SIG-M5 (cell line): ENCODE data around the gene TIMM17B.
A peak's percentile ranks its signal among the peaks of the same experiment; 100 is the strongest.

ENCODE experiments used
- DNase-seq: peaks from one replicate; lab custom pipeline; 2025; lab: John Stamatoyannopoulos, UW

TIMM17B gene

GRCh38 chrX:48918643-48919340 lies 21.2 kb upstream of the TIMM17B start, which contains the start of gene PIM2:
PIM2 (minus strand) TSS chrX:48919024; CDS start chrX:48918834, 190 bp downstream.
- peak; percentile 85 for DNase-seq

DNA sequence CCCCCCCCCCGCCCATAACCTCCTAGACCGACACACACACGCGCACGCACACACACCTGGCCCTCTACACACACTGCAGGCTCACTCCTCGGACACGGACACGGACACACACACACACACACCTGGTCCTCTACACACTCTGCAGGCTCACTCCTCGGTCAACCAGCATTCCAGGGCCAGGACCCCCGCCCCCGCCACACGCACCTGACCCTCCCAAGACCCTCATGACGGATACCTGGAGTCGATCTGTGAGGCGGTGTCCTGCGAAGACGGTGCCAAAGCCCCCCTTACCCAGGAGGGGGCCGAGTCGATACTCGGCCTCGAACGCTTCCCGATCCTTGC lies 20.7 kb upstream of the TIMM17B start:
- DNase-seq = no peak

DNA sequence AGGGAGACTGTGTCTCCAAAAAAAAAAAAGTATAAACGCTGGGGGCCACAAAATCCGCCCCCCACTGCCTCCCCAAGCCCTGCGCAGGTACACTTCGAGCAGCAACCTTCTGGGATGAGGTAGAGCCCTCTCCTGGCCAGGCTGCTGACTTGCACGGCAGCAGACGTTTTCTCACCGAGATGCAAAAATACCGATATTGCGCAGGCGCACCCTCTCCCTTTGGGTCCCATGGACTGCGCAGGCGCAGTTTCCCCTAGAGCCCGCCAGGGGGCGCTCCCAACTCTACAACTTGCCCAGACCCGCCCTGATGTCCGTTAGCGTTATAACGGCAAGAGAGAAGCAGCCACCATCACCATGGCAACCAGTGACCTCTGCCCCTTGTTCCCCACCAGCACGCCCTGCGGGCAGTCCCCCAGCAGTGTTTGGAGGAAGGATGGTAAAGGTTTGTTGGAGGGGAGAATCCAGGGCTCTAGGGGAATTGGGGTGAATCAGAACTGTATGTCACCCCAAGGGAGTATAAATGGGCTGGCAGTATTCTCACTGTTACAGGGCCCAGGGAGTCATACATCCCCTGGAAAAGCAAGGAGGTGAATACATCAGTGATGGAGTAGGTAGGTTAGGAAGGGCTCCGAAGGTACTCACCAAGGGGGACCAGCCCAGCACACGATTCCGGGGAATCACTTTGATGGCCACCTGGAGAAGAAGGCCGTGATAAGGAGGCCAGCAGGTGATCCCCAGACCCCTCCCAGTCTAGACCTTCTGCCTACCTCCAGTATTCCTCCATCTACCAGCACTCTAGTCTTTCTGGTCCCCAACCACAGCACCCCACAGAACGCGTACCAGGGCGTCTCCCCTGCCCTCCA lies 19.8 kb upstream of the TIMM17B start:
- DNase-seq = peak; percentile 43

DNA sequence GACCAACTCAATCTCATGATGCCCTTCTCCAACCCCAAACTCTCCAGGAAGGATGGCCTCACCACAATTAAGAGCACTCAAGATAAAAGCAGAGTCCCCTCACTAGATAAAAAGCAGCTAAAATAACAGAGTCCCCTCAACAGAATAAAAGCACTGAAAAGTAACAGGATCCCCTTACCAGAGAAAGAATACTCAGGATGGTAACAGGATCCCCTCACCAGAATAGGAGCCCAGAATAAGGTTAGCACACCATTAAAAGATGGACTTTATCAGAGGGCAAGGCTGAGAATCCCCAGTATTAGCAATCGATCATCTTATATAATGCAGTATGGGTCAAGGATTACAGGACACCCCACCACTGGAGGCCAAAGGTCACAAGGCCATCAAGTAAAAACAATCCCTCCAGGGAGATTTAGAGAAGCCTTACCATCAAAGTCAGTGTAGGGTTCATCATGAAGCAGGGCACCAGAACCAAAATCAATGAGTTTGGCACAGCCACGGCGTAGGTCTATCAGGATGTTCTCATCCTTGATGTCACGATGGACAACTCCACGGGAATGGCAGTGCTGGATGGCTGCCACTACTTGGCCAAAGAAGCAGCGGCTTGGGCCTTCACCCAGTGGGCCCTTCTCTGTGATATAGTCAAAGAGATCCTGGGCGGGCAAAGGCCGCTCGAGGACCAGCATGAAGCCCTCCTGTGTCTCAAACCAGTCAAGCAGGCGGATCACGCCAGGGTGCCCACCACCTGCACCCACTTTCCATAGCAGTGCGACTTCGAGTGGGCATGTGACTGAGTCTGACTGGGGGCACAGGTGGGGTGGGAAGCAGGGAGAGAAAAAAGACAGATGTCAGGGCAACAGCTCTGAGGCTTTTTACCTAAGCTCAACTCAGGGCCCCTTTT lies 17.3 kb upstream of the TIMM17B start:
- DNase-seq = no peak

- DNase-seq = no peak
These were observed 16.2 kb upstream of the TIMM17B start for GRCh38 chrX:48913605-48914366.

GRCh38 chrX:48911412-48912182 lies 14.0 kb upstream of the TIMM17B start, which contains the start of gene SLC35A2:
SLC35A2 (minus strand) TSS chrX:48911646; CDS start chrX:48911636, 10 bp downstream.
- DNase-seq = peak; percentile 7

DNA sequence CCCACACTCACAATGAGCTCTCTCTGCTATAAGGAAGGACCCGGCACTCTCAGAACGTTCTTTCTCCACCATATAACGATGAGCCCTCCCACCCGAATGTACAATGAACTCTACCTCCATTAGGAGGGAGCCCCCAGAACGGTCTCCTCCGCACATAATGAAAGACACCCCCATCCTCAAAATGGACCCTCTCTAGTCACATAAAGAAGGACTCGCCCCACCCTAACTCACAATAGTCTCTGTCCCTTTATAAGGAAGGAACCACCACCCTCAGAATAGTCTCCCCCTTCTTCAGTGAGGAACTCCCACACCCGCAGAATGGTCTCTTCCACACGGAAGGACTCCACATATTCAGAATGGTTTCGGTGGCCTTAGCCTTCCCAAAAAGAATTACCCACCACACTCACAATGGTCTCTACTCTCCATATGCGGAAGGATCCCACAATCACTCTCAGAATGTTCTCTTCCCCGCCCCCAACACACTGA lies 13.4 kb upstream of the TIMM17B start:
- DNase-seq = no peak

DNA sequence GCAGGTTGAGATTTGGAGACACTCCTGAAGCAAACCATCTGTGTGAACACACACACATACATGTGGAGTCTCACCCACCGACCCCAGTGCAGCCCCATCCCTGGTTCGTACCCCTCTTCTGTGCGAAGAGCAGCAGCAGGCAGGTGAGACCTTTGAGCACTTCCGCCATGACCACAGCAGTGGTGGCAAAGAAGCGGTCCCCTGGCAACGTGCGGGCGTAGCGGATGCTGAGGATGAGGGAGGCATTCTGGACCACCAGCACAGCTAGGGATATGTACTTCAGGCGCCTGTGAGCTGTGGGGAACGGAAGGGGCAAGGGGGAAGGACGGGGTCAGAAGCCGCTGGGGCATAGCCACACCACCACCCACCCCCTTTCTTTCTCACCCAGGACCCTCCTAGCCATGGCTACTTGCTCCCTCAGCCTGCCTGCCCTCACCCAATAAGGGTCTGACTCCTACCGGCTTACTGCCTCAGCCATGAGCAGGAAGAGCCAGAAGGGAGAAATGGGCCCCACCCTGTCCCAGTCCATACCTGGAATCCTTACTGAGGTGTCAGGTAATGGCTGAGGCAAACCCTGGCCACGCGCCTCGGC lies 12.2 kb upstream of the TIMM17B start:
- no peak for DNase-seq

- no peak for DNase-seq
These were observed 11.0 kb upstream of the TIMM17B start for GRCh38 chrX:48908600-48908999.

DNA sequence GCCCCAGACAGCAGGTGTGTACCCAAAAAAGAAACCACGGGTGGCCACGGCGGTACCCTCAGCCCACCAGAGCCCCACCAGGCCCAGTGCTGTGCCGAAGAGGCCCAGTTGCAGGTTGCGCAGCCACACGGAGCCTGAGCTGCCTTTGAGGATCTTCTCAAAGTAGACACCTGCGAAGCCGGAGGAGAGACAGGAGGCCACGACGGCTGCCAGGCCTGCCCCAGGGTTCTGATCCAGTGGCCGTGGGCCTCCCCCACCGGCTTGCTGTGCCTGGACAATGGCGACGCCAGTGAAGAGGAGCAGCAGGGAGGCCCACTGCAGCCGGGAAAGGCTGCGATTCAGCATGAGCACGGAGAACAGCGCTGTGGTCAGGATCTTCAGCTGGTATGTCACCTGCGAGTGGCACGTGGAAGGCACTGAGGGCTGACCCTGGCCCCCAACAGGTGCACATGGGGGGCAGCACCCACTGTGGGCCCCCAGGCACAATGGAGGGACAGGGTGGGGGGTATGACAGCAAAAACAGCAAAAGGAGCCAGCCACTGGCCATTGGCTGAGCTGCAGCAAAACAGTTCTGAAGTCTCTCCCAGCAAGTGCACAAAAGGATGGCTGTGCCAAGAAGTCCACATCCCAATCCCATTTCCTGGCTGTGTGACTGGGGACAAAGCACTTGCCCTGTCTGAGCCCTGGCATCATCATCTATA lies 7.7 kb upstream of the TIMM17B start:
- no peak for DNase-seq

GRCh38 chrX:48904626-48905025 lies 7.1 kb upstream of the TIMM17B start:
- no peak for DNase-seq

DNA sequence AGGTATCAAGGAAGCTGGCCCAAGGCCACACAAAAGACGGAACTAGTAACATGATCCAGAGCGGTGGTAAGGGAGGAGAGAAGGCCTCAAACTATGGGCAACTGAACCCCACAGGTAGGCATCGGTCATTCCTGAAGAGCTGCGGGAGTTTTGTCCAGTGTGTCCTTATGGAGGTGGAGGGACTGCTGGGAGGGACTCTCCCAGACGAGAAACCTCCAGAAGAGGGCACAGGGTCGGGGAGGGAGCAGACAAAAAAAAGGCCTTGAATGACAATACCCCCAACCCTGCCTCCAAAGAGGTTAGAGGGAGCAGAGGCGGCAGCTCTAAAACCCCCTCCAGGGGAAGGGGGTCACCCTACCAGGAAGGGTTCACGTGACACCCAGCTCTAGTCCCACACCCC lies 6.6 kb upstream of the TIMM17B start:
- no peak for DNase-seq

GRCh38 chrX:48903290-48903689 lies 5.7 kb upstream of the TIMM17B start:
- DNase-seq = no peak

DNA sequence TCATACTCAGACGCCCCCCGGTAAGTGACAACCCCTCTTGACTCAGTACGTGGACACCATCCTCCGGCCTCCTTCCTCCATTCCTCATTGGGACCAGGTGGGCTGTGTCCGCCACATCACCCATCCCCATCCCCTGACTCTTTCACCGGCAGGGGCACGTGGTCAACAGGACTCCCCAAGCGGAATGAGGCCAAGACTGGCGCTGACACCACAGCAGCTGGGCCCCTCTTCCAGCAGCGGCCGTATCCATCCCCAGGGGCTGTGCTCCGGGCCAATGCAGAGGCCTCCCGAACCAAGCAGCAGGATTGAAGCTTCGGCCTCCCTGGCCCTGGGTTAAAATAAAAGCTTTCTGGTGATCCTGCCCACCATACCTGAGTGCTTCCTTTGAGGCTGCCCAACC lies 5.2 kb upstream of the TIMM17B start:
- DNase-seq = no peak

- no peak for DNase-seq
These were observed 4.6 kb upstream of the TIMM17B start for GRCh38 chrX:48902135-48902534.

DNA sequence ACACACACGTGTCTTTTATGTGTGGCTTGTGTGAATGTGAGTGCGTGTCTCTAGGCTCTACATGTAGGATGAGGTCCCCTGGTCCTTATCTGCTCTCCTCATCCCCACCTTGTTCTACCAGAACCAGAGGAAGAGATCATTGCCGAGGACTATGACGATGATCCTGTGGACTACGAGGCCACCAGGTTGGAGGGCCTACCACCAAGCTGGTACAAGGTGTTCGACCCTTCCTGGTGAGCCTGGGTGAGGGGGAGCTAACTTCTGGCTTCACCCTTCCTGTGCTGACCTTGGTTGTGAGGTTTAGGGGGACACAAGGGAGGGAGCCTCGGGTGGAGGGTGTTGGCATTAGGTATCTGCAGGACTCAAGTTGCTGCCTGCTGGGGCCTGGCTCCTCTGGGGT lies 3.5 kb upstream of the TIMM17B start:
- DNase-seq = no peak

GRCh38 chrX:48899078-48899410 lies 1.5 kb upstream of the TIMM17B start:
- no peak for DNase-seq

GRCh38 chrX:48897157-48897624 lies 377 bp downstream of the TIMM17B start:
- peak; percentile 27 for DNase-seq

DNA sequence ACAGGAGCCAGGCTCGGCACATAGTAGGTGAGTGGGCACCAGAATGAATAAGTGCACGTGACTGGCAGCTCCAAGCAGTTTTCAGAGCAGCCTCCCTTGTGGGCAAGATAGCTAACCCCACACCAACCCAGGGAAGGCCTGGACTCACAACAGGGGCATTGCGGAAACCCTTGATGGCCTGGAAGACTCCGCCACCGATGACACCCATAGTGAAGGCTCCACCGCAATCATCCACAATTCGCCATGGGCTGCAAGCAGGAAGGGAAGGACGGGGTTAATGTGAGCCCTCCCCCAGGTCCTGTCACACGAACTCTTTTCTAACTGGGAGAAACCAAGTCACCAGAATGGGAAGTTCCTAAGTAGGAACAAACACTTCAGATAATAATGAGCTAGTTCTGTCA lies 957 bp downstream of the TIMM17B start:
- no peak for DNase-seq

DNA sequence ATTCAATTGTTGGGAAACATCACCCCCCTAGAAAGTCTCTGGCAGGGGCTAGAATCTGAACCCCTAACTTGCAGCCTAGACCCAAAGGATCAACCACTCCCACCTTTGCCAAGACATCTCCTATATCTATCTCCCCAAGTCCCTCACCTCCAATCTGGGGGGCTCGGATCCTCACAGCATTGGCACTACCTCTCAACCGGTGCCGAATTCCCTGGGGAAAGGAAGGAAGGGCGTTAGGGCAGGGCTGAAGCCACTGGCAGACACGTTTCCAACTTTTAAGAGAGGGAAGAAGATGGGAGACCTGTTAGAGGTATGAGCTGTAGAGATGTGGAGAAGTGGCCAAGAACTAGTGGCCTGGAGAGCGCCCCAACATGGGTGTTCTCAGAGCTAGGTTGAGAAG lies 2.7 kb downstream of the TIMM17B start:
- no peak for DNase-seq
